NCI-H774 (cell line): ENCODE data around the gene R3HDM1.
"Not testable (repeated sequence)": the region's sequence is repeated elsewhere in the genome, so short reads cannot be mapped to it uniquely, and the experiment has no call there.

Experiments
- DNase-seq: peaks from one replicate; lab custom pipeline; 2025; lab: John Stamatoyannopoulos, UW

Gene R3HDM1

DNA sequence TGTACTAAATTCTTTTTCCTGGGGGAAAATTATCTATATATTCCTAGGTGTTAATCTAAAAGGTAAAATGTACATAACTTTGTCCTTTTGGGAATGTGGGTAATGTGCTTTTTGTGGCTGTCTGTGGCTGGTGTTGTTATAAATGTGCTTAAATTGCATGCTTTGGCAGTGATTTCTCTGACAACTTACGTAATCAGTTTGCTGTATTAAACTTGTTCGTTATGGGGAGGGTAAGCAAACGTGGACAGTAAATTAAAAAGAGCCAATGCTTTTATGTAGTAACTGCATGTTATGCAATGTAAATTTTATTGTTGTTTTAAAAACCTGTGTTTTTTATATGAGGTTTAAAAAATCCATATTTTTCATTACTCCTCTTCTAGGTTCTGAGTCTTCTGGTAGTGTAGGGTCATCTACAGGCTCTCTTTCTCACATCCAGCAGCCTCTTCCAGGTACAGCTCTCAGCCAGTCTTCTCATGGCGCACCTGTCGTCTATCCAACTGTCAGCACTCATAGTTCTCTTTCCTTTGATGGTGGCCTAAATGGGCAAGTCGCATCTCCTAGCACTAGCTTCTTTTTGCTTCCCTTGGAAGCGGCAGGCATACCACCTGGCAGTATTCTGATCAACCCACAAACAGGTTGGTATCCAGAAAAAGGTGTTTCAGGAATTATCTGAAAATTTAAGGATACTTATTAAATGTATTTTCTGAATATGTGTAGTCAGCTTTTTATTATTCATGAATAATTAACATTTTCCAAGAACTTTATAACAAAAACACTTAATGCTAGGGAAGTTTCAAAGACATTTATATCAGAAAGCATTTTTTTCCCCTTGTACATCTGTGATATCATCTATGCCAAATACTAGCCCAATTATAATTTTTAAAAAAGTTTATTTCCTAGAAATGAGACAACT, 110.1 kb downstream of the R3HDM1 start:
- no peak for DNase-seq

DNA sequence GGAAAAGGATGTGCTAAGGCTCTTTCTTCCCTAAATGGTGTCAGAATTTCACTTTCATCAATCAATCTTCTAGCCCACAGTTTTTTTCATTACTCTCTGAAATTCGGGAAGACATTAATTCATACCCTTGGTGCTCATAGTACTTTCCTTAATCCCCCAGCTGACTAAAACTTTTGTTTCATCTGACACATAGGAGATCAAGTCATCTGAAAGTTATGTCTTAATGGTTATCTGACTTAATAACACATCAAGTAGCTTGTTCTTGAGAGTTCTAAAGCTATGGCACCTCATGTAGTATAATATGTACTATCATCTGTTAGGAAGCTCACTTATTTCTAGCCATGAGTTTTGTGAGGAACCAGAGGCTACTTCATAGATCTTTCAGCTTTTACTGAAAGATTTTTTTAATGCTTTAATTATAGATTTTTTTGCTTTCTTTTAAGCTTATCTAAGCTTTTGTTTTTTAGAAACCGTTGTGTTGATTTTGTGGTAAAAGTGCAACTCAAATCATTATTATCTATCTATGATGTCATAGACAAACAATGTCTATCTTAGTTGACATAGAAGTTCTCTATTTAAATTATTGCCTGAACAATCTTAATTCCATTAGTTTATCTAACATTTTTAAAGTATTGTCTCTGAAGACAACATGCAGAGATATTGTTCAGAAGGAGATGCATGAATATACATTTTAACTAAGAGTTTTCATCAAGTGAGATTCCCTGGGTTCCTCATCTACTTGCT, 116.7 kb downstream of the R3HDM1 start:
- DNase-seq = no peak

DNA sequence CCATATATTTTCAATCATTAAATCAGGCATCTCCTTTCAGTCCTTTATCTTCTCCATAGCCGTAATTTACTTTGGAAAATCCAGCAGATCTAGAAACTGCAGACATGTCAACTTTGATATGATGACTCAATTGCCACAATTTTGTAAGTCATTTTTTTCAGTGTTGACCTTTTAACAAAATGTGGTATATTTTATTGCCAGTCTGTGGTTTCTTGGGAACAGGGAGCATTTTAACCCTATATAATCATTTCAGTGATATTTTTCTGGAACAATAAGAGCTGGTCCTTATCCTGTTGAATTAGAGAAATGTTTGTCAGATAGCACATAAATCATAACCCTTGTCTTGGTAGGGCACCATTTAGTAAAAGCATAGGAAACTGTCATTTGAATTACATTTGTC, 119.4 kb downstream of the R3HDM1 start:
- no peak for DNase-seq

DNA sequence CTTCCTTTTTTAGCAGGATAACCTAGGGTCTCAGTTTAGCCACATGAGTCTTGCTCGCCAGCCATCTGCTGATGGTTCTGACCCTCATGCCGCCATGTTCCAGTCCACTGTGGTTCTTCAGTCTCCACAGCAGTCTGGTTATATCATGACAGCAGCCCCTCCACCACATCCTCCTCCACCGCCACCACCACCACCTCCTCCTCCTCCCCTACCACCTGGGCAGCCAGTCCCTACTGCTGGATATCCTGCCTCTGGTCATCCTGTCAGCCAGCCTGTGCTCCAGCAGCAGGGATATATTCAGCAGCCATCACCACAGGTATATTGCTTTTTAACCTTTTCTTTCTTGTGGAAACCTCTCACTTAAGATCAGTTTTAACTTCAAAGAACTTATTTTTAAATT, 120.4 kb downstream of the R3HDM1 start:
- DNase-seq = no peak

DNA sequence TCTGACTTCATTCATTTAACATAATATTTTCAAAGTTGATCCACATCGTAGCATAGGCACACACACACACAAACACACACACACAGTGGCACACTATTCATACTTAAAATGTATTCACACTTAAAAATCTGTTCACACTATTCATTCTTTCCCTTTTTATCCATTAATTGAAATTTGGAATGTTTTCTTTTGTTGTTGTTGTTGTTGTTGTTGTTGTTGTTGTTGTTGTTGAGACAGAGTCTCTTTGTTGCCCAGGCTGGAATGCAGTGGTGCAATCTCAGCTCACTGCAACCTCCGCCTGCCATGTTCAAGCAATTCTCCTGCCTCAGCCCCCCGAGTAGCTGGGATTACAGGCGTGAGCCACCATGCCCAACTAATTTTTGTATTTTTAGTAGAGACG, 123.0 kb downstream of the R3HDM1 start:
- DNase-seq = not testable (repeated sequence)

DNA sequence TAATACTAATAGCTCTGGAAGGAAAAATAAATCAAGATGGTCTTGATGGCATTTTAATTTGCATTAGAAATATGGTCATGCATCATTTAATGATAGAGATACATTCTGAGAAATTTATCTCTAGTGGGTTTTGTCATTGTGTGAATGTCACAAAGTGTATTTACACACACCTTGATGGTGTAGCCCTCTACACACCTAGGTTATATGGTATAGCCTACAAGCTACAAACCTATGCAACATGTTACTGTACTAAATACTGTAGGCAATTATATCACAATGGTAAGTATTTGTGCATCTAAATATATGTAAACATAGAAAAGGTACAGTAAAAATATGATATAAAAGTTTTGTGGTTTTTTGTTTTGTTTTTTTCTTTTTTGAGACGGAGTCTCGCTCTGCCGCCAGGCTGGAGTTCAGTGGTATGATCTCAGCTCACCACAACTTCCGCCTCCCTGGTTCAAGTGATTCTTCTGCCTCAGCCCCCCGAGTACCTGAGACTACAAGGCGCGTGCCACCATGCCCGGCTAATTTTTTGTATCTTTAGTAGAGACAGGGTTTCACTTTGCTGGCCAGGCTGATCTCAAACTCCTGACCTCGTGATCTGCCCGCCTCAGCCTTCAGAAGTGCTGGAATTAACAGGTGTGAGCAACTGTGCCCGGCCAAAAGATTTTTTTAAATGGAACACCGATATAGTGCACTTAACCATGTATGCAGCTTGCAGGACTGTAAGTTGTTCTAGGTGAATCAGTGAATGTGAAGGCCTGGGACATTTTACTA, 126.7 kb downstream of the R3HDM1 start:
- DNase-seq = no peak

DNA sequence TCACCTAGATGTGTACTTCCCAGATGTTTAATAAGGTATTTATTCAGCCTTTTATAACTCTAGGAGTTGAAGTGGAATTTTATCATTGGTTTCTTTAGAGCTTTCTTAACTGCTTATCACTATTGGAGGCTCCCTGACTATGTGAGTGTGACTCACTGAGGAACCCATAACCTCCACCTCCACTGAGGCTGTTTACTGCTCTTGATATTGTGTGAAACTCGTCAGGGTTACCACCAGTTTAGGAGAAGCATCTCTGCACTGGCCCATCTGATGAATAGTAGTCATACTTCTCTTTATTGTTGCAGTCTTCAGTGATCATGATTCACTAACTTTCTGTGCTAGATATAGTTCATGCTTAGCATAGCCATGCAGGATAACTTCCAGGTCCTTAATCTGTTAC, 130.8 kb downstream of the R3HDM1 start:
- DNase-seq = no peak

DNA sequence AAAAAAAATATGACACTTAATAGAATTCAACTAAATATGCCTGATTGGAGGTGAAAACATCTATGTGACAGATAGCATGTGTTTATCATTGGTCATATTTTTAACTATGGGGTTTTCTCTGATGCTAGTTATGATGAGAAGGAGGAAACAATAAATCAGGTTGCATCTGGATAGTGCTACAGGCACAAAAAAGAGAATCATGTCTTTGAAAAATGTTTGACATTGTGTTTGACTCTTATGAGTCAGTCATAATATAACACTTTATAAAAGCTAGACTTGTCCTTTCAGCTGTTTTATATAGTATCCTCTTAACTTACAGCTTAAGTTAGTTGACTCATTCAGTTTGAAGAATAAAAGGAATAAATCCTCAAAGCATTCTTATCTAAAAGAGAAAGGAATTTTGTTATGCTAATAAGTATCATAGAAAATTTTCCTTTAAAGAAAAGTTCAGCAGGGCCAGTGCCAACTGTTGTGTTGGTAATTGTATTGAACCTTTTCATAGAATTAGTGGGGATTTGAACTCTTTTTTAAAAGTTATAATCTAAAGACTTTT, 131.9 kb downstream of the R3HDM1 start:
- DNase-seq = no peak

DNA sequence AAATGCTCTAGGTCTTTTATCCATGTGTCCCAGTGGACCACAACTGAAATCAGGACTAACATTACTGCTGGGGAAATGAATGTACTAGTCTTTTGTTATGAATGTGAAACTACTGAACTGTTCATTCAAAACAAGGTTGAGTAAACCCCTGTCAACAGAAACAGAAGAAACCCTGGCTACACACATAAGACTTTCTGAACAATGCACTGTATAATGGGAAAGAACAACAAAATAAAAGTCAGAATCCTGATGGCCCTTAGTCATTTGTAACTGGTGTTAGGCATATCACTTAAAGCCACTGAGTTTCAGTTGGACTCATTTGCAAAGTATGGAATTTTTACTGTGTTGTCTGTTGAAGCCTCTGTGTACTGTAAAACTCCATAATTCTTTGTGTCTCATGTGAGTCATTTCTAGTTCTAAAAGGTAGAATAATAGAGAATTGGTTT, 133.4 kb downstream of the R3HDM1 start:
- DNase-seq = no peak

DNA sequence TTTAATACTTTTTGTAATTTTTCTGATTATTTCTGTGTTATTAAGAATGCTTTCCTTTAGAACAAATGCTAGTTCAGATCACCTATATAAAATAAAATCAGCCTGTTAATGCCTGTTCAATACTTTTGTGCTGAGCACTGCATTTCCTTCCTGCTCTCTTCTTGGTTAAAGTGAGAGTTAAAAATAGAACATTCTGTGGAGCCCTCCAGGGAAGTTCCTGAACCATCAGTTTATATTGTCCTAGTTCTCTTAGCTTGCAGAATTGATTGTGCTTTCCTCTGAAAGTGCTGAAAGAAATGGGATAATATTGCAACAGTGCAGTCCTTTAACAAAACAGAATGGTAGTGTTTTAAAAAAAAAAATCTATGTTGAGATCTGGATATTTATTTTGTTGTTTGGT, 135.8 kb downstream of the R3HDM1 start:
- DNase-seq = no peak

DNA sequence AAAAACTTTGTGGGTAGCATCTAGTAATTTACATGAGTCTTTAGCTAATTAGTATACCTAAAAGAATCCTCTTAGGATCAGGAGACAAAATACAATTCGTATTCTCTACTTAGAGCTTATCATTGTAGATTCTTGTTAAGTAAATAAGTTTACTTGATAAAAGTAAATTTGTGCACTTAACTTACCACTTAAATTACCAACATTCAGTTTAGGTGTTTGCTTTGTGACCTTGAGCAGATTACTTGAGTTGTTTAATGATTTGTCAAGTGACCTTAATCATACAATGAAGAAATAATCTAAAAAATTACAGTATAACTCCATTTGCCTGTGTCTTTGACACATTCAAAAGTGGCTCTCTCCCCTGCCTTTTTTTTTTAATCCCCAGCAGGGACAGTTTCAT, 143.2 kb downstream of the R3HDM1 start:
- DNase-seq = no peak

DNA sequence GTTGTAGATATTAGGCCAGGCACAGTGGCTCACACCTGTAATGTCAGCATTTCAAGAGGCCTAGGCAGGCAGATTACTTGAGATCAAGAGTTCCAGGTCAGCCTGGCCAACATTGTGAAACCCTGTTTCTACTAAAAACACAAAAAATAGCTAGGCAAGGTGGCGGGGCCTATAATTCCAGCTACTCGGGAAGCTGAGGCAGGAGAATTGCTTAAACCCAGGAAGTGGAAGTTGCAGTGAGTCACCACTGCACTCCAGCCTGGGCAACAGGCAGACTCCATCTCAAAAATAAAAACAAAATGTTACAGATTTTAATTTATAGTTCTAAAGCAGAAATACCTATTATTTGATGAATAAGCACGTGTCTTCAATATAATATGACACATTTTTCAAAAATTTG, 144.7 kb downstream of the R3HDM1 start:
- DNase-seq = no peak

DNA sequence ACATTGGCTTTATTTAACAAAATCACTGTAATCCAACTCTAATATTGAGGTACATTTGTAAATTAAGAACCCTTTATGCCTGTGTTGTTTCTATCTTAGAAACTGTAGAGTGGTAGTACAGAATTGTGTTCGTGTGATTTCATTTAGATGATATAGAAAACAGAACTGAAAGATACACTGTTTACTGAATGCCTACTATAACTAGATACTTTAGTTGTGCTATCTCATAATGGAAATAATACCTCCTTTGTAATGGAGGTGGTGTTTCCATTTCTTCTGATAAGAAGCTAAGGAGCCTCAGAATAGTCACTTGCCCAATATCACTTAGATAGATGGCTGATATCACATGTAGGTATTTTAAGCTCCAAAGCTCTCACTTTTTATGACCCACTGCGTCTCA, 147.8 kb downstream of the R3HDM1 start:
- DNase-seq = no peak

DNA sequence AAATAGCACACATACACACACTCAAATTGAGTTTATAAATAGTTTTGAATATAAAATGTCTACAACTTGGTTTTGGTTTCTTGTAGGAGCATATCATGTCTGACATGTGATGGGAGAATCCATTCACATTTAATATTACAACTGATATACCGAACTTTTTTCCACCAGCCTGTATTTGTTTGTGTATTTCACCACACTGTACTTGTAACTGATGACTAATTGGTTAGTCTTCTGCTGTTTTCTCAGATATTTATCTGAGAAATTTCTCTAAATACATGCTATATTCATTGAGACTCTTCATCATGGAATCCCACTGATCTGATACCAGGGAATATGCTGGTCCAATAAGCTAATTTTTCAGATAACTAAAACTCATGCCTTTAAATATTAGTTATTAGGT, 154.1 kb downstream of the R3HDM1 start:
- DNase-seq = no peak

DNA sequence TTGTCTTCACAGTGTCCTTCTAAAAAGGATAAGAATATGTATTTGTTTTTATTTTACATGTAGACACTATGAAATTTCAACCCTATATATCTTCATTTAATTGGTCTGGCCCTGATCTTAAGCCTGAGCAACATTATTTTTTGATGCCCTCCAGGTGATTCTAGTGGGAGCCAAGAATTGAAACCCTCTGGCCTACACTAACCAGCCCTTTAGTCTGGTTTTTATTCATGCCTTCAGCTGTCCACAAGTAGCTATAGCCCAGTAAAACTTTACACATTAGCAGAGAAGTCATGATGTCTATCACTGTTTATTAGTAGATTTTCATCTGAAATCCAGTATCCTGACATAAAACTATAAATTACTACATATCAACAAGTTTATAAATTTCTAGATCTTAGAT, 157.7 kb downstream of the R3HDM1 start:
- DNase-seq = no peak

DNA sequence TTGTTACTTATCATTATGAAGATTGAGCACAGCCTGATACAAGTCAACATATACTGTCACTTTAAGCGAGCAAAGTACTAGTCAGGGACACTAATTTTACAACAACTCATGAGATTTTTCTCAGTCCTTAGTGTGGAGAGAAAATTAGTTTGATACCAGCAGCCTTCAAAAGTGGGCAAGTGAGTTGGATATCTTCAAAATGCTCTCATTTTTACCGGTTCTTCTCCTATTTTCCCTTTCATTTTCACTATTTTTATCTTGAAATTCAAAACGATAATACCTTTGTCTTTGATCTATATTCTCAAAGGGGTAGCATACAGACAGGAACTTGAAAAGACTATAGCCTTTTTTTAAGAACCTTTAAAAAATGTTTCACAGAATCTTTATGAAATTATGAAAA, 158.4 kb downstream of the R3HDM1 start:
- no peak for DNase-seq

DNA sequence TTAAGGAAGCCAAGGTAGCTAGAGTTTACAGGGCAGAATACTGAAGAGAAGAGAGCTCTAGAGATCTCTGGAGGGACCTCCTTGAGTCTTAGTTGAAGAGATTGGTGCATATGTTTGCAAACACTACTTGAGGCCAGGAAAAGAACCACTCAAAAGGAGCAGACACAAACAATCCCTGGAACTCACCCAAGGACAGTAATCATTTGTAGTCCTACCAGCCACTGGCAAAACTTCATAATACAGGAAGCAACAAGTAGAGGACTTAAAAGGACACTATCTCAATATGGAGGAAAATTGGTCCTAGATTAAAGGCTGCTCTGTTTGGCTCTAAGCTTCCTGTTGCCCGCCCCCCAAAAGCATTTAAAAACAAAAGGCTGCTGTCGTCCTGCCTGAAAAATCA, 163.4 kb downstream of the R3HDM1 start:
- DNase-seq = no peak

DNA sequence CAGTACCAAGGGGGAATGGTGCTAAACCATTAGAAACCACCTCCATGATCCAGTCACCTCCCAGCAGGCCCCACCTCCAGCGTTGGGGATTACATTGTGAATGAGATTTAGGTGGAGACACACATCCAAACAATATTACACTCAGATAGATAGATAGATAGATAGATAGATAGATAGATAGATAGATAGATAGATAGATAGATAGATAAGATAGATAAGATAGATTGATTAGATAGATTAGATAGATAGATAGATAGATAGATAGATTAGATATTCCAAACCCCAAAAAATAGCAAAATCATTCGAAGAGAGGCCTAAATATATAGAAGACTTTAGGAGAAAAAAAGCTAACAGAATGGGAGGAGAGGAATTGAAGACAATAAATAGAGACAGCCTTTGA, 167.6 kb downstream of the R3HDM1 start:
- no peak for DNase-seq

DNA sequence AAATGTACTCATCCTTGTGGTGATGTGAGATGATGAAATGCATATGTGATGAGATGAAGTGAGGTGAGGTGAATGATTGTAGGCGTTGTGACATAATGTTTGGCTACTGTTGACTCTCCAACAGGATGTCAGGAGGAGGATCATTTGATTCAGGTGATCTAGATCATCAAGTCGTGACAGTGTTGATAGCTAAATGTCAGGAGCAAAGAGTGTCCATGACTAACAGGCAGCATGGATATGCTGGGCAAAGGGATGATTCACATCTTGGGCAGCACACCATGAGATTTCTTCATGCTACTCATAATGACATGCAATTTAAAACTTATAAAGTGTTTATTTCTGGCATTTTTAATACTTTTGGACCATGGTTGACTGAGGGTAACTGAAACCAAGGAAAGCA, 170.2 kb downstream of the R3HDM1 start:
- DNase-seq = no peak

DNA sequence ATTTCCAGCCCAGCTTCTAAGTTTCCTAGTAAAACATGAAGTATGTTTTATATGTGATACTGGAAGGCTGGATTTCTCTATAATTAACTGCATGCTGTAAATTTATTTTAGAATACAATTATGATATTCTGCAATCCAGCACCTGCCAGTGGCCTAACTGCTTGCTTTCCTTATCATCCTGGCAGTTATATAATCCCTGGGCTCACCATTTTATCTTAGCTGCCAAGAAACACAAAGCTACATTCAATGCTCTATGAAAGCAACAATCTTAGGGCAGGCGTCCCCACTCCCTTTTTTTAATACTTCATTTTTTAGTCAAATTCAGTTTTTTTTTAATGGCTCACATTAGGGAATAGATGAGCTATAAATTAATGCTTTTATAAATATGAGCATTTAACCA, 172.0 kb downstream of the R3HDM1 start:
- no peak for DNase-seq

DNA sequence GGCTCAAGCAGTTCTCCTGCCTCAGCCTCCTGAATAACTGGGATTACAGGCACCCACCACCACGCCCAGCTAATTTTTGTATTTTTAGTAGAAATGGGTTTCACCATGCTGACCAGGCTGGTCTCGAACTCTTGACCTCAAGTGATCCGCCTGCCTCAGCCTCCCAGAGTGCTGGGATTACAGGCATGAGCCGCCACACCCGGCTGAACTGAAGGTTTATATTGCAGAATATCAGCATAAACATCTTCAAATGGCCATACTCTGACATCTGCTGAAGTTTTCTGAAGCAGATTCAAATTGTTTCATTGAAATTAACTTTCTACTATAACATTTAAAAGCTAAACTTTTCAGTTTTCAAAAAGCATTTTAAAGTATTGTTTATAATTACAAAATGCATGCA, 172.8 kb downstream of the R3HDM1 start:
- DNase-seq = not testable (repeated sequence)

DNA sequence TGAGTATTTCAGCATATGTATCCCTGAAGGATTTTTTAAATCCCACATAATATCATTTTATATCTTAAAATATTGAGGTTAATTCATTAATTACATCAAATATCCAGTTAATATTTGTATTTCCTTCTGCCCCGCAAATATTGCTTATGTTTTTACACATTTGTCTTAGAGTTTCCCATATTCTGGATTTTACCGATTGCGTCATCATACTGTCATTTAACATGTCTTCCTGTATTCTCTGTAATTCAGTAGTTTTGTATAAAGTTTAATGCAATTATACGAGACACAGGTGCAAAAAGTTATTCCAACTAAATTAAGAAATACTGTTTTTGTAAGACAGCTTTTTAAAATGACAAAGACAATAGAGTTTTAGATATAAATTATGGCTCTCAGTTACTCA, 176.9 kb downstream of the R3HDM1 start:
- no peak for DNase-seq
